CD8-positive, alpha-beta memory T cell (primary cell): ENCODE data around the gene ANO10. TPM values are rescaled to one million over a fixed set of nuclear protein-coding genes. Genes with fewer than 3 reads are reported as not detected.

Experiments
- CTCF ChIA-PET: fragments of 350-600 bp; sonication (Branson Sonifier 250); formaldehyde crosslinking; loops from one replicate; lab custom pipeline; 2021; ENCODE audit warnings: antibody characterized with exemption; lab: Charles Lee
- POLR2A ChIA-PET: fragments of 350-600 bp; sonication (Branson Sonifier 250); formaldehyde crosslinking; loops from one replicate; lab custom pipeline; 2021; ENCODE audit warnings: antibody characterized with exemption; lab: Charles Lee
- DNase-seq, 5 donors: peaks; one replicate each; pipeline versions ENCODE4 v3.0.0 to v3.0.0-alpha.2; 2020 to 2022; ENCODE audit warnings: mixed read lengths in 1 of 5
- H3K27ac ChIP-seq: one replicate; pipeline ENCODE4 v1.7.0; 2013; ENCODE audit warnings: low read depth, mild to moderate bottlenecking, low read length, moderate library complexity
- H3K27me3 ChIP-seq: 2 replicates; pipeline ENCODE4 v1.7.0; 2013; ENCODE audit warnings: low read length, mild to moderate bottlenecking; ENCODE audit not compliant: insufficient read depth, poor library complexity, severe bottlenecking
- H3K36me3 ChIP-seq: 2 replicates; pipeline ENCODE4 v1.7.0; 2013; ENCODE audit warnings: mild to moderate bottlenecking, low read length, moderate library complexity; ENCODE audit not compliant: insufficient read depth
- H3K4me1 ChIP-seq: 2 replicates; pipeline ENCODE4 v1.7.0; 2013; ENCODE audit warnings: mild to moderate bottlenecking, low read length, moderate library complexity; ENCODE audit not compliant: insufficient read depth
- H3K4me3 ChIP-seq: 2 replicates; pipeline ENCODE4 v1.7.0; 2013; ENCODE audit warnings: mild to moderate bottlenecking, low read length
- H3K9me3 ChIP-seq: 2 replicates; pipeline ENCODE4 v1.7.0; 2013; ENCODE audit warnings: mild to moderate bottlenecking, low read length
- H3K27ac Mint-ChIP-seq, 8 donors: one replicate each; pipeline ENCODE4 v1.8.0; 2020 to 2021; ENCODE audit warnings: mixed read lengths in 8 of 8, mild to moderate bottlenecking in 6 of 8, inconsistent platforms in 3 of 8, moderate library complexity in 3 of 8
- H3K27me3 Mint-ChIP-seq, 2 donors: one replicate each; pipeline ENCODE4 v1.8.0; 2020 to 2021; ENCODE audit warnings: mixed read lengths in 2 of 2, mild to moderate bottlenecking in 1 of 2, moderate library complexity in 1 of 2
- H3K36me3 Mint-ChIP-seq, 3 donors: one replicate each; pipeline ENCODE4 v1.8.0; 2020 to 2021; ENCODE audit warnings: mixed read lengths in 3 of 3, inconsistent platforms in 1 of 3, mild to moderate bottlenecking in 1 of 3
- H3K4me1 Mint-ChIP-seq, 3 donors: one replicate each; pipeline ENCODE4 v1.8.0; 2020 to 2021; ENCODE audit warnings: mixed read lengths in 3 of 3, inconsistent platforms in 1 of 3, mild to moderate bottlenecking in 1 of 3
- H3K4me3 Mint-ChIP-seq, 7 donors: one replicate each; pipeline ENCODE4 v1.8.0; 2020 to 2021; ENCODE audit warnings: mixed read lengths in 7 of 7, mild to moderate bottlenecking in 6 of 7, moderate library complexity in 4 of 7, inconsistent platforms in 2 of 7
- H3K9me3 Mint-ChIP-seq, 5 donors: one replicate each; pipeline ENCODE4 v1.8.0; 2020 to 2022; ENCODE audit warnings: mixed read lengths in 5 of 5, mild to moderate bottlenecking in 3 of 5, moderate library complexity in 2 of 5, inconsistent platforms in 1 of 5
- polyA plus RNA-seq: library from polyadenylated mRNA; unstranded; fragments of 300-500 nt; fragmentation: Illumina TruSeq; gene quantifications from one replicate; pipeline ENCODE4 v1.2.3, GENCODE V29; 2021
- total RNA-seq, 2 experiments: library from RNA; stranded (reverse); gene quantifications; one replicate each; pipeline ENCODE4 v1.2.3, GENCODE V29; 2021

Gene ANO10
- total and polyA plus RNA-seq, 3 experiments from 2014 or later: 8.1 to 12.3 (median 9.1) TPM

DNA sequence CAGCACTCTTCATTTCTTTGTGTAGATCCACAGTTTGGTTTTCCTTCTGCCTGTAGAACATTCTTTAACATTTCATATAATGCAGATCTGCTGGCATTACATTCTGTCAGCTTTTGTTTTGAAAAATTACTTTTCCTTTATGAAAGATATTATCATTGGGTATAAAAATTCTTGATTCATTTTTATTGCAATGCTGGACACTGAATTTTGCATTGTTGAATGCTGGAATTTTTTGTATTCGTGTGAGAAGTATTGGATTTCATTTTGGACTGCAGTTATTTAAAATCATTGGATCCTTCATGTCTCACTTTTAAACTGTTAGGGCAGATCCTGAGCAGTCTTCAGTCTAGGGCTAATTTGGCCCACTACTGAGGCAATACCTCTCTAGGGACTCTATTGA is 268.4 kb downstream of the ANO10 start:
- peaks cover 26 to 58% (median 56%) of the 10 kb centered on the region in 5 donors for H3K9me3 Mint-ChIP-seq
- H3K27me3 Mint-ChIP-seq: no peaks in the 10 kb centered on the region
- DNase-seq: no peak
- H3K4me1 ChIP-seq: peaks cover 10% of the 10 kb centered on the region
- H3K9me3 ChIP-seq: peaks cover 21% of the 10 kb centered on the region
- peaks cover 17% of the 10 kb centered on the region for H3K36me3 ChIP-seq
- ChIA-PET POLR2A (no interaction called here), CTCF (no interaction called here)
- no peak overlapping the region for H3K4me3 Mint-ChIP-seq
- H3K4me1 Mint-ChIP-seq: peaks cover 31 to 44% (median 42%) of the 10 kb centered on the region in 3 donors
- H3K27me3 ChIP-seq: no peaks in the 10 kb centered on the region
- peaks cover 55 to 86% (median 69%) of the 10 kb centered on the region in 3 donors for H3K36me3 Mint-ChIP-seq
- H3K4me3 ChIP-seq: no peak overlapping the region
- H3K27ac ChIP-seq: no peak overlapping the region
- no peak overlapping the region for H3K27ac Mint-ChIP-seq

- Mint-ChIP-seq H3K27ac (peak overlapping the region in 7 of 8 donors; percentile 47 to 96 (median 86)), H3K36me3 (peaks cover 56 to 86% (median 76%) of the 10 kb centered on the region in 3 donors), H3K27me3 (peaks cover 0 to 2% of the 10 kb centered on the region in 2 donors), H3K4me3 (no peak overlapping the region), H3K9me3 (peaks cover 7 to 33% (median 27%) of the 10 kb centered on the region in 5 donors), H3K4me1 (peaks cover 64 to 78% (median 76%) of the 10 kb centered on the region in 3 donors)
- ChIA-PET CTCF (interaction anchor here (1.0 kb wide), 1 partner anchor 187 kb away, joined by 3 read pairs; no protein-coding TSS in a partner anchor), POLR2A (no interaction called here)
- Histone ChIP-seq H3K4me1 (peaks cover 47% of the 10 kb centered on the region), H3K9me3 (peaks cover 17% of the 10 kb centered on the region), H3K36me3 (peaks cover 28% of the 10 kb centered on the region), H3K4me3 (no peak overlapping the region), H3K27me3 (no peaks in the 10 kb centered on the region), H3K27ac (no peak overlapping the region)
- DNase-seq: no peak
Observed at GRCh38 chr3:43349716-43350115, 272.1 kb downstream of the ANO10 start.

DNA sequence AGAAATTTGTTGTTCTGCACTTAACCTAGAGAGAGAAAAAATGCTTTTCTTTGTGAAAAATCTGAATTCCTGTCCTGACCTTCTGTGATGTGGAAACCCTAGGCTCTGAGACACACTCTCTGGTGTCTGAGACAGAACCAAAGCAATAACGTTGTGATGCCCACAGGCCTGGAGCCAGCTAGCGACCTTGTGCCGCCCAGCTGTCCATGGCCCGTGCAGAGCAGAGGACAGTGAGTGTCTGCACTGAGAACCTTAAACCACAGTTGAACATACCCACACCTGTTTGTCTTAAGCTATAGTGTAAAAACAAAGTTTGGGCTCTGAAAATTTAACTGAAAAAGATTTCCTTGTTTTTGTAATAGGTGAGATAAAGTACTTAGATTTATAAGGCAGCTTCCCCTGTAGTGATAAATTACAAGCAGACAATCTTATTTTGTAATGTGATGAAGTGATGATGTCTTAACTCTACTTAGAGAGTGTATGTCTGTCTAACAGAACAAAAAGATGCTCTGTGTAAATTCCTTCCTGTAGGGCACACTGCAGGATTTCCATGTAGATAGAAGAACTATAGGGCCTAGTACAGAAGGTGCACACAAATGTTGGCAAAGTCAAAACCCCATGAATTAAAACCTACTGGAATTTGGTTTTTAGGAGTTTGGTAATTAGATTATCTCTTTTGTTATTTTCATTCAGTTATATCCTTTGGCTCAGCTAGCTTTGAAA is 272.8 kb downstream of the ANO10 start:
- Histone ChIP-seq H3K36me3 (peaks cover 28% of the 10 kb centered on the region), H3K4me3 (no peak overlapping the region), H3K9me3 (peaks cover 12% of the 10 kb centered on the region), H3K4me1 (peaks cover 54% of the 10 kb centered on the region), H3K27me3 (no peaks in the 10 kb centered on the region), H3K27ac (no peak overlapping the region)
- CTCF ChIA-PET: interaction anchor here (1.0 to 1.9 kb wide), 2 partner anchors 25 to 29 kb away, joined by 3 to 8 read pairs; no protein-coding TSS in a partner anchor
- Mint-ChIP-seq H3K4me3 (peak overlapping the region; percentile 19 to 75 (median 53)), H3K27ac (peak overlapping the region; percentile 50 to 99 (median 90)), H3K9me3 (peaks cover 3 to 26% (median 20%) of the 10 kb centered on the region in 5 donors), H3K4me1 (peaks cover 67 to 83% (median 80%) of the 10 kb centered on the region in 3 donors), H3K27me3 (peaks cover 0 to 2% of the 10 kb centered on the region in 2 donors), H3K36me3 (peaks cover 51 to 85% (median 74%) of the 10 kb centered on the region in 3 donors)
- DNase-seq: no peak
- POLR2A ChIA-PET: interaction anchor here (5.4 kb wide), 1 partner anchor 62 kb away, joined by 29 read pairs; the partner anchor contains the start of gene SNRK

DNA sequence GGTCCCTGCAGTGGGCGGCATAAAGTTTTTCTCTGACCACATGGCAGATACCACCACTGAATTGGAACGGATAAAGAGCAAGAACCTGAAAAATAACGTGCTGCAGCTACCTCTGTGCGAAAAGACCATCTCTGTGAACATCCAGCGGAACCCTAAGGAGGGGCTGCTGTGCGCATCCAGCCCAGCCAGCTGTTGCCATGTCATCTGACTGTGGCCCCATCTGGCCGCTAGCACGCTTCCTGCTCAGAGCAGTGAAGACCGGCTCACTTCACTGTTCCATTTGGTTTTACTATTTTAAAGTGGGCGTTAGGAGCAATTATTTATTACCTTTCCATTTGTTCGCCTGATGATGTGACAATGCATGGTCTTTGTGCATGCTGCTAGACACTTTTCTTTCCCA is 273.5 kb downstream of the ANO10 start:
- H3K27me3 Mint-ChIP-seq: peaks cover 0 to 2% of the 10 kb centered on the region in 2 donors
- ChIA-PET CTCF (interaction anchor here (1.0 to 3.0 kb wide), 4 partner anchors 26 to 130 kb away, joined by 3 to 21 read pairs (median 6); no protein-coding TSS in a partner anchor), POLR2A (interaction anchor here (5.4 kb wide), 1 partner anchor 62 kb away, joined by 29 read pairs; the partner anchor contains the start of gene SNRK)
- Histone ChIP-seq H3K4me3 (no peak overlapping the region), H3K36me3 (peaks cover 35% of the 10 kb centered on the region), H3K9me3 (peaks cover 6% of the 10 kb centered on the region), H3K27ac (no peak overlapping the region), H3K27me3 (no peaks in the 10 kb centered on the region), H3K4me1 (peaks cover 61% of the 10 kb centered on the region)
- peaks cover 72 to 90% (median 84%) of the 10 kb centered on the region in 3 donors for H3K4me1 Mint-ChIP-seq
- peak overlapping the region in 6 of 7 donors; percentile 19 to 75 (median 62) for H3K4me3 Mint-ChIP-seq
- peaks cover 0 to 19% (median 13%) of the 10 kb centered on the region in 5 donors for H3K9me3 Mint-ChIP-seq
- peak overlapping the region; percentile 55 to 99 (median 90) for H3K27ac Mint-ChIP-seq
- peaks cover 51 to 85% (median 74%) of the 10 kb centered on the region in 3 donors for H3K36me3 Mint-ChIP-seq
- no peak for DNase-seq

DNA sequence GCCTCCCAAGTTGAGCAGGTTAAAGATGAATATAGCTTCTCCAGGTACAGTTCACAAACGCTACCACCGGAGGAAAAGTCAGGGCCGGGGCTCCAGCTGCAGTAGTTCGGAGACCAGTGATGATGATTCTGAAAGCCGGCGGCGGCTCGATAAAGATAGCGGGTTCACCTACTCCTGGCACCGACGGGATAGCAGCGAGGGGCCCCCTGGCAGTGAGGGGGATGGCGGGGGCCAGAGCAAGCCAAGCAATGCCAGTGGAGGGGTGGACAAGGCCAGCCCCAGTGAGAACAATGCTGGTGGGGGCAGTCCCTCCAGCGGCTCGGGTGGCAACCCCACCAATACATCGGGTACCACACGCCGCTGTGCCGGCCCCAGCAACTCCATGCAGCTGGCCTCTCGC is 274.0 kb downstream of the ANO10 start:
- peak overlapping the region; percentile 91 to 99 (median 98) for H3K27ac Mint-ChIP-seq
- Histone ChIP-seq H3K4me3 (peak overlapping the region; percentile 26), H3K27ac (peak overlapping the region; percentile 64), H3K4me1 (peaks cover 67% of the 10 kb centered on the region), H3K9me3 (peaks cover 6% of the 10 kb centered on the region), H3K27me3 (no peaks in the 10 kb centered on the region), H3K36me3 (peaks cover 37% of the 10 kb centered on the region)
- peaks cover 0 to 14% (median 8%) of the 10 kb centered on the region in 5 donors for H3K9me3 Mint-ChIP-seq
- H3K36me3 Mint-ChIP-seq: peaks cover 51 to 86% (median 75%) of the 10 kb centered on the region in 3 donors
- peaks cover 0 to 2% of the 10 kb centered on the region in 2 donors for H3K27me3 Mint-ChIP-seq
- CTCF ChIA-PET: interaction anchor here (1.0 to 3.0 kb wide), 10 partner anchors 9 to 185 kb away, joined by 3 to 21 read pairs (median 6); partner anchors contain the start of gene SNRK
- POLR2A ChIA-PET: interaction anchor here (1.5 to 5.4 kb wide), 3 partner anchors 8 to 155 kb away, joined by 3 to 29 read pairs (median 9); partner anchors contain the start of gene SNRK
- DNase-seq: no peak
- peaks cover 78 to 96% (median 90%) of the 10 kb centered on the region in 3 donors for H3K4me1 Mint-ChIP-seq
- H3K4me3 Mint-ChIP-seq: peak overlapping the region; percentile 18 to 87 (median 80)

GRCh38 chr3:43346978-43347749 is 274.6 kb downstream of the ANO10 start:
- Mint-ChIP-seq H3K27me3 (peaks cover 0 to 2% of the 10 kb centered on the region in 2 donors), H3K4me1 (peaks cover 84 to 97% (median 96%) of the 10 kb centered on the region in 3 donors), H3K9me3 (peaks cover 0 to 8% (median 5%) of the 10 kb centered on the region in 5 donors), H3K36me3 (peaks cover 54 to 87% (median 75%) of the 10 kb centered on the region in 3 donors), H3K27ac (peak overlapping the region; percentile 91 to 99 (median 98)), H3K4me3 (peak overlapping the region; percentile 18 to 87 (median 80))
- ChIA-PET POLR2A (interaction anchor here (0.6 to 5.4 kb wide), 12 partner anchors 9 to 156 kb away, joined by 3 to 29 read pairs (median 3); partner anchors contain the start of gene SNRK), CTCF (interaction anchor here (1.0 to 3.0 kb wide), 18 partner anchors 8 to 184 kb away, joined by 3 to 21 read pairs (median 4); partner anchors contain the start of gene SNRK)
- Histone ChIP-seq H3K4me1 (peaks cover 73% of the 10 kb centered on the region), H3K27me3 (no peaks in the 10 kb centered on the region), H3K9me3 (peaks cover 6% of the 10 kb centered on the region), H3K27ac (peak overlapping the region; percentile 64), H3K4me3 (peak overlapping the region; percentile 26), H3K36me3 (peaks cover 40% of the 10 kb centered on the region)
- DNase-seq: peak; percentile 22 to 87 (median 76)

- Histone ChIP-seq H3K4me3 (no peak overlapping the region), H3K4me1 (peaks cover 80% of the 10 kb centered on the region), H3K27ac (no peak overlapping the region), H3K9me3 (no peaks in the 10 kb centered on the region), H3K27me3 (no peaks in the 10 kb centered on the region), H3K36me3 (peaks cover 48% of the 10 kb centered on the region)
- Mint-ChIP-seq H3K9me3 (peaks cover 0 to 1% (median 0%) of the 10 kb centered on the region in 5 donors), H3K27ac (peak overlapping the region; percentile 90 to 99 (median 96)), H3K4me1 (peaks cover 80 to 93% (median 89%) of the 10 kb centered on the region in 3 donors), H3K4me3 (peak overlapping the region; percentile 29 to 88 (median 59)), H3K36me3 (peaks cover 42 to 87% (median 63%) of the 10 kb centered on the region in 3 donors), H3K27me3 (peaks cover 0 to 2% of the 10 kb centered on the region in 2 donors)
- CTCF ChIA-PET: interaction anchor here (0.7 to 3.0 kb wide), 16 partner anchors 9 to 184 kb away, joined by 3 to 21 read pairs (median 4); partner anchors contain the start of gene SNRK
- DNase-seq: no peak
- POLR2A ChIA-PET: interaction anchor here (0.5 to 5.4 kb wide), 9 partner anchors 10 to 1035 kb away, joined by 3 to 29 read pairs (median 4); partner anchors contain the start of gene SNRK
Observed at GRCh38 chr3:43345877-43346276, 275.9 kb downstream of the ANO10 start.
